H1 (cell line): ENCODE data around the gene HDAC2. TPM values are rescaled to one million over a fixed set of nuclear protein-coding genes. Genes with fewer than 3 reads are reported as not detected.

Source experiments
- CTCF ChIA-PET: fragments of 300-600 bp; sonication (Branson Sonifier 250); formaldehyde crosslinking; loops from one replicate; lab custom pipeline; 2021; ENCODE audit not compliant: partially characterized antibody; lab: Charles Lee
- POLR2A ChIA-PET: fragments of 300-600 bp; sonication (Branson Sonifier 250); formaldehyde crosslinking; loops from one replicate; lab custom pipeline; 2021; ENCODE audit warnings: inconsistent platforms; ENCODE audit not compliant: partially characterized antibody; lab: Charles Lee
- DNase-seq, 2 experiments: peaks; one replicate each; pipeline versions ENCODE4 v3.0.0 to v3.0.0-alpha.2; 2010 to 2022; ENCODE audit warnings: low spot score in 2 of 2, low read depth in 1 of 2, mixed read lengths in 1 of 2
- FAIRE-seq: peaks from 2 replicates; lab custom pipeline; 2011; peaks lifted over from hg19 to GRCh38; lab: Jason Lieb, UNC
- H2AFZ ChIP-seq: 2 replicates; pipeline ENCODE4 v1.8.1; 2012; ENCODE audit warnings: low read length, inconsistent platforms
- H2AK5ac ChIP-seq: 2 replicates; pipeline ENCODE4 v1.6.1; 2013; ENCODE audit warnings: low read depth, low read length
- H2BK120ac ChIP-seq: replicated peaks from 2 replicates; pipeline ENCODE3; 2013; ENCODE audit warnings: low read depth, low read length, inconsistent platforms
- H2BK12ac ChIP-seq: 2 replicates; pipeline ENCODE4 v1.6.1; 2013; ENCODE audit warnings: low read depth, low read length
- H2BK15ac ChIP-seq: 2 replicates; pipeline ENCODE4 v1.6.1; 2013; ENCODE audit warnings: low read length
- H2BK20ac ChIP-seq: 2 replicates; pipeline ENCODE4 v1.6.1; 2013; ENCODE audit warnings: low read length
- H2BK5ac ChIP-seq: 2 replicates; pipeline ENCODE4 v1.6.1; 2013; ENCODE audit warnings: low read depth, low read length
- H3K14ac ChIP-seq: 2 replicates; pipeline ENCODE4 v1.6.1; 2013; ENCODE audit warnings: inconsistent platforms; ENCODE audit not compliant: insufficient read length
- H3K18ac ChIP-seq: 2 replicates; pipeline ENCODE4 v1.6.1; 2013; ENCODE audit warnings: low read length; ENCODE audit errors: extremely low read depth
- H3K23ac ChIP-seq: 2 replicates; pipeline ENCODE4 v1.6.1; 2013; ENCODE audit warnings: inconsistent platforms; ENCODE audit not compliant: insufficient read length
- H3K23me2 ChIP-seq: 2 replicates; pipeline ENCODE4 v1.6.1; 2013; ENCODE audit warnings: low read depth, low read length
- H3K27ac ChIP-seq: 2 replicates; pipeline ENCODE4 v1.6.1; 2011; ENCODE audit warnings: low read depth, low read length, inconsistent platforms
- H3K27me3 ChIP-seq, 4 experiments: replicated peaks in 1 of 4; 1 replicate in 1 of 4; 2 replicates in 3 of 4; pipeline versions ENCODE4 v1.6.1 to v1.8.1; 2011 to 2013; ENCODE audit warnings: low read length in 3 of 4, mild to moderate bottlenecking in 3 of 4, inconsistent platforms in 2 of 4, mixed read lengths in 2 of 4, moderate library complexity in 1 of 4; ENCODE audit not compliant: control insufficient read depth in 3 of 4, insufficient read depth in 3 of 4; ENCODE audit errors: extremely low read depth in 1 of 4
- H3K36me3 ChIP-seq, 4 experiments: 2 replicates each; pipeline versions ENCODE4 v1.6.1 to v1.8.1; 2011 to 2013; ENCODE audit warnings: mild to moderate bottlenecking in 4 of 4, low read length in 3 of 4, moderate library complexity in 2 of 4, control low read depth in 1 of 4, inconsistent platforms in 1 of 4; ENCODE audit not compliant: insufficient read depth in 4 of 4, control insufficient read depth in 2 of 4
- H3K4ac ChIP-seq: replicated peaks from 2 replicates; pipeline ENCODE3; 2013; ENCODE audit warnings: low read length, low read depth, mixed read lengths, inconsistent platforms; ENCODE audit not compliant: insufficient read length
- H3K4me1 ChIP-seq, 4 experiments: replicated peaks in 1 of 4; 1 replicate in 1 of 4; 2 replicates in 3 of 4; pipeline versions ENCODE4 v1.6.1 to v1.8.1; 2011 to 2013; ENCODE audit warnings: low read length in 3 of 4, inconsistent platforms in 2 of 4, mixed read lengths in 1 of 4; ENCODE audit not compliant: insufficient read depth in 4 of 4, control insufficient read depth in 3 of 4
- H3K4me2 ChIP-seq, 2 experiments: 2 replicates each; pipeline versions ENCODE4 v1.6.1 to v1.8.1; 2011 to 2013; ENCODE audit warnings: low read depth in 2 of 2, low read length in 2 of 2, control low read depth in 1 of 2, inconsistent platforms in 1 of 2, mild to moderate bottlenecking in 1 of 2; ENCODE audit not compliant: insufficient read depth in 1 of 2
- H3K4me3 ChIP-seq, 4 experiments: fragments of 200-600, 300-600 bp in 1 of 4; sonication (generic), shearing (Covaris generic), sonication (Bioruptor Twin) in 1 of 4; 2 replicates each; pipeline versions ENCODE4 v1.5.1 to v1.8.1; 2011 to 2016; ENCODE audit warnings: low read length in 4 of 4, low read depth in 3 of 4, control low read depth in 2 of 4, inconsistent platforms in 2 of 4, mild to moderate bottlenecking in 2 of 4, mixed read lengths in 1 of 4, moderate library complexity in 1 of 4; ENCODE audit not compliant: insufficient read depth in 2 of 4; ENCODE audit errors: extremely low read depth in 1 of 4
- H3K56ac ChIP-seq: replicated peaks from 2 replicates; pipeline ENCODE3; 2013; ENCODE audit warnings: low read depth, mild to moderate bottlenecking, mixed read lengths, low read length, inconsistent platforms; ENCODE audit not compliant: insufficient read length
- H3K79me1 ChIP-seq: 2 replicates; pipeline ENCODE4 v1.6.1; 2013; ENCODE audit warnings: low read depth, low read length, control low read depth
- H3K79me2 ChIP-seq, 2 experiments: 2 replicates each; pipeline versions ENCODE4 v1.6.1 to v1.8.1; 2012 to 2013; ENCODE audit warnings: low read length in 2 of 2, mild to moderate bottlenecking in 2 of 2, inconsistent platforms in 1 of 2; ENCODE audit not compliant: insufficient read depth in 2 of 2, control insufficient read depth in 1 of 2
- H3K9ac ChIP-seq, 4 experiments: replicated peaks in 1 of 4; 1 replicate in 1 of 4; 2 replicates in 3 of 4; pipeline versions ENCODE4 v1.6.1 to v1.8.1; 2011 to 2013; ENCODE audit warnings: low read depth in 3 of 4, low read length in 3 of 4, control low read depth in 2 of 4, mild to moderate bottlenecking in 2 of 4, moderate library complexity in 2 of 4, inconsistent platforms in 1 of 4; ENCODE audit errors: extremely low read depth in 1 of 4
- H3K9me3 ChIP-seq, 2 experiments: 2 replicates each; pipeline versions ENCODE4 v1.6.1 to v1.8.1; 2012 to 2013; ENCODE audit warnings: mild to moderate bottlenecking in 2 of 2, moderate library complexity in 2 of 2, control low read depth in 1 of 2, inconsistent platforms in 1 of 2, low read depth in 1 of 2, low read length in 1 of 2, mixed read lengths in 1 of 2; ENCODE audit not compliant: insufficient read depth in 2 of 2
- H4K20me1 ChIP-seq, 2 experiments: replicated peaks in 1 of 2; 2 replicates each; pipeline versions ENCODE3 to v1.8.1; 2011 to 2013; ENCODE audit warnings: inconsistent platforms in 2 of 2, low read length in 2 of 2, mild to moderate bottlenecking in 1 of 2; ENCODE audit not compliant: insufficient read depth in 2 of 2, control insufficient read depth in 1 of 2
- H4K5ac ChIP-seq: 2 replicates; pipeline ENCODE4 v1.6.1; 2013; ENCODE audit warnings: low read length, low read depth, mixed read lengths, inconsistent platforms; ENCODE audit not compliant: insufficient read length
- H4K8ac ChIP-seq: 2 replicates; pipeline ENCODE4 v1.8.0; 2013; ENCODE audit warnings: mild to moderate bottlenecking, moderate library complexity, low read length, inconsistent platforms; ENCODE audit not compliant: insufficient read depth; ENCODE audit errors: extremely low read depth
- H4K91ac ChIP-seq: replicated peaks from 2 replicates; pipeline ENCODE3; 2013; ENCODE audit warnings: low read length, mixed read lengths, inconsistent platforms; ENCODE audit not compliant: insufficient read length
- CEBPB ChIP-seq: IDR thresholded peaks from 2 replicates; pipeline ENCODE4 v1.6.1; 2012; ENCODE audit warnings: low read depth, low read length
- EGR1 ChIP-seq: IDR thresholded peaks from 2 replicates; pipeline ENCODE4 v1.6.1; 2011; ENCODE audit warnings: low read depth, low read length, borderline replicate concordance
- FOSL1 ChIP-seq: IDR thresholded peaks from 2 replicates; pipeline ENCODE4 v1.6.1; 2011; ENCODE audit warnings: mild to moderate bottlenecking, low read depth, low read length, moderate library complexity; ENCODE audit not compliant: insufficient read depth
- KDM5A ChIP-seq: fragments of 200-600 bp; IDR thresholded peaks from 2 replicates; pipeline ENCODE4 v1.7.1; 2012; ENCODE audit warnings: mild to moderate bottlenecking, low read length, inconsistent platforms, mixed read lengths
- POLR2A ChIP-seq, 2 experiments: IDR thresholded peaks; 1 replicate in 1 of 2; 2 replicates in 1 of 2; pipeline ENCODE4 v1.6.1; 2011; ENCODE audit warnings: low read depth in 2 of 2, low read length in 2 of 2, mild to moderate bottlenecking in 2 of 2; ENCODE audit errors: control extremely low read depth in 1 of 2
- RAD21 ChIP-seq, 2 experiments: IDR thresholded peaks in 1 of 2; conservative IDR thresholded peaks in 1 of 2; 2 replicates each; pipeline ENCODE4 v1.6.1; 2011; ENCODE audit warnings: low read depth in 2 of 2, low read length in 2 of 2, improper control_type of control experiment in 1 of 2, inconsistent platforms in 1 of 2, mild to moderate bottlenecking in 1 of 2, moderate library complexity in 1 of 2
- WGBS, 2 experiments: shearing (Covaris generic) in 1 of 2; methylation state at CpG; one replicate each; pipeline versions ENCODE4 v1.1.6 to v1.1.7; 2013 to 2015; ENCODE audit warnings: low lambda C conversion rate in 2 of 2, mixed read lengths in 2 of 2, inconsistent platforms in 1 of 2, low coverage in 1 of 2, missing lambda C conversion rate in 1 of 2; ENCODE audit not compliant: insufficient replicate concordance in 2 of 2, insufficient coverage in 1 of 2, insufficient read length in 1 of 2; ENCODE audit errors: extremely low coverage in 1 of 2, missing lambda C conversion rate in 1 of 2; 5-methylcytosine and 5-hydroxymethylcytosine counted together
- polyA plus RNA-seq, 7 experiments: library from polyadenylated mRNA; depleted of rRNA in 3 of 7; stranded (reverse) in 5 of 7; unstranded in 2 of 7; fragments of >200 nt in 5 of 7; fragments of 200-250 nt in 2 of 7; gene quantifications; 1 replicate in 5 of 7; 2 replicates in 1 of 7; 4 replicates in 1 of 7; pipeline versions ENCODE4 v1.2.1 to v1.2.3, GENCODE V29; 2011 to 2013; ENCODE audit warnings: missing spikeins in 2 of 7, mixed read lengths in 2 of 7
- total RNA-seq: library from RNA; stranded (reverse); fragmentation: NEBNext Ultra II Directional; extraction: Animal tissue kit (Norgen Biotek cat#: 25700); gene quantifications from 2 replicates; pipeline ENCODE4 v1.2.1, GENCODE V29; 2021
- TF ChIP-seq, protein P1 (sequence below): IDR thresholded peaks from 2 replicates; pipeline ENCODE4 v1.6.1; 2012; ENCODE audit warnings: low read length, inconsistent platforms
- TF ChIP-seq, protein P2 (sequence below), 3 experiments: IDR thresholded peaks; 1 replicate in 2 of 3; 2 replicates in 1 of 3; pipeline versions ENCODE4 v1.5.1 to v1.6.1; 2011; ENCODE audit warnings: low read length in 3 of 3, mild to moderate bottlenecking in 3 of 3, inconsistent platforms in 2 of 3, low read depth in 1 of 3, moderate library complexity in 1 of 3; ENCODE audit not compliant: insufficient read depth in 1 of 3; ENCODE audit errors: control extremely low read depth in 1 of 3
- TF ChIP-seq, protein P3 (sequence below): IDR thresholded peaks from 2 replicates; pipeline ENCODE4 v1.6.1; 2012; ENCODE audit warnings: inconsistent platforms

The HDAC2 gene
- total and polyA plus RNA-seq, 2 of the 8 experiments (the other 6 are each of a cell fraction or from before 2014, with no cell fraction given), result 323 to 374 TPM

DNA sequence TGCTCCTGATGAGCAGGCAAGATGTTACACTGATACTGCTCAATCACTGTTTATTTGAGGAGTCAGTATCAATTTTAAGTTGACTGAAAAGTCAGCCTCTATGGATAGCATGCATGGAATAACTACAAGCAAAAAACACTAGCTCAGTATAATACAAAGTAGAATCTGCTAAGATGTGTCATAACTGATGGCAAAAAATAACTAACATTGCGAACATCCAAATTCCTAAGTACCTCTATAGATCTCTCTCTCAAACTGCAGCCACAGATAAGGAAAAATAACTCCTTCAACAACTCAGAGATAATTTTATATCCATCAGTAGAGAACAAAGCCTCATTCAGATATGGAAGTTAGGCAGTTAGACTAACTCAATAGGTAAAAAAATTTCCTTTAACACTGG is 16.3 kb downstream of the HDAC2 start:
- Histone ChIP-seq H4K20me1 (peaks cover 0 to 5% of the 10 kb centered on the region in 2 experiments), H3K23ac (no peak overlapping the region), H3K27me3 (no peaks in the 10 kb centered on the region), H3K4me3 (no peak overlapping the region), H3K4me1 (peaks cover 0 to under 1% (median 0%) of the 10 kb centered on the region in 4 experiments; a peak in 1 of 7 replicates), H3K18ac (no peak overlapping the region), H3K56ac (no peak overlapping the region), H3K4ac (no peak overlapping the region), H2BK20ac (no peak overlapping the region), H2BK12ac (no peak overlapping the region), H2BK5ac (no peak overlapping the region), H3K23me2 (no peaks in the 10 kb centered on the region), H3K79me1 (0 out of 2 replicates have a peak, but pooled peaks cover 3% of the 10 kb centered on the region), H3K36me3 (peaks cover 4 to 92% (median 44%) of the 10 kb centered on the region in 4 experiments; a peak in 6 of 8 replicates), H4K5ac (no peak overlapping the region), H4K91ac (no peak overlapping the region), H2AFZ (no peak overlapping the region), H3K27ac (no peak overlapping the region), H2BK120ac (no peak overlapping the region), H3K4me2 (no peak overlapping the region), H2BK15ac (no peak overlapping the region), H3K14ac (no peak overlapping the region), H2AK5ac (no peak overlapping the region), H4K8ac (no peak overlapping the region), H3K9ac (no peak overlapping the region), H3K79me2 (peaks cover 0 to 75% of the 10 kb centered on the region in 2 experiments; a peak in 2 of 4 replicates), H3K9me3 (no peaks in the 10 kb centered on the region)
- FAIRE-seq (no peak), DNase-seq (no peak)
- POLR2A ChIA-PET, result interaction anchor here (6.1 kb wide), 1 partner anchor 15 kb away, joined by 26 read pairs; the partner anchor contains the start of gene HDAC2
- CTCF ChIA-PET, result no interaction called here
- WGBS, 2 experiments, result 89% methylated on average over 1 of the region's 1 CpG; no CpG with 5 or more reads in 1 of the 2 experiments
- TF ChIP-seq FOSL1, result no peak
- TF ChIP-seq POLR2A (IDR thresholded peaks at IDR 0.05; ENCODE audit: control extremely low read depth in 1 of 2, low read depth in 2 of 2, low read length in 2 of 2), result no peak
- TF ChIP-seq KDM5A, result no peak
- TF ChIP-seq, protein P1, sequence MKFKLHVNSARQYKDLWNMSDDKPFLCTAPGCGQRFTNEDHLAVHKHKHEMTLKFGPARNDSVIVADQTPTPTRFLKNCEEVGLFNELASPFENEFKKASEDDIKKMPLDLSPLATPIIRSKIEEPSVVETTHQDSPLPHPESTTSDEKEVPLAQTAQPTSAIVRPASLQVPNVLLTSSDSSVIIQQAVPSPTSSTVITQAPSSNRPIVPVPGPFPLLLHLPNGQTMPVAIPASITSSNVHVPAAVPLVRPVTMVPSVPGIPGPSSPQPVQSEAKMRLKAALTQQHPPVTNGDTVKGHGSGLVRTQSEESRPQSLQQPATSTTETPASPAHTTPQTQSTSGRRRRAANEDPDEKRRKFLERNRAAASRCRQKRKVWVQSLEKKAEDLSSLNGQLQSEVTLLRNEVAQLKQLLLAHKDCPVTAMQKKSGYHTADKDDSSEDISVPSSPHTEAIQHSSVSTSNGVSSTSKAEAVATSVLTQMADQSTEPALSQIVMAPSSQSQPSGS, result no peak
- TF ChIP-seq, protein P2, sequence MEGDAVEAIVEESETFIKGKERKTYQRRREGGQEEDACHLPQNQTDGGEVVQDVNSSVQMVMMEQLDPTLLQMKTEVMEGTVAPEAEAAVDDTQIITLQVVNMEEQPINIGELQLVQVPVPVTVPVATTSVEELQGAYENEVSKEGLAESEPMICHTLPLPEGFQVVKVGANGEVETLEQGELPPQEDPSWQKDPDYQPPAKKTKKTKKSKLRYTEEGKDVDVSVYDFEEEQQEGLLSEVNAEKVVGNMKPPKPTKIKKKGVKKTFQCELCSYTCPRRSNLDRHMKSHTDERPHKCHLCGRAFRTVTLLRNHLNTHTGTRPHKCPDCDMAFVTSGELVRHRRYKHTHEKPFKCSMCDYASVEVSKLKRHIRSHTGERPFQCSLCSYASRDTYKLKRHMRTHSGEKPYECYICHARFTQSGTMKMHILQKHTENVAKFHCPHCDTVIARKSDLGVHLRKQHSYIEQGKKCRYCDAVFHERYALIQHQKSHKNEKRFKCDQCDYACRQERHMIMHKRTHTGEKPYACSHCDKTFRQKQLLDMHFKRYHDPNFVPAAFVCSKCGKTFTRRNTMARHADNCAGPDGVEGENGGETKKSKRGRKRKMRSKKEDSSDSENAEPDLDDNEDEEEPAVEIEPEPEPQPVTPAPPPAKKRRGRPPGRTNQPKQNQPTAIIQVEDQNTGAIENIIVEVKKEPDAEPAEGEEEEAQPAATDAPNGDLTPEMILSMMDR (IDR thresholded peaks at IDR 0.05; ENCODE audit: control extremely low read depth in 1 of 3, insufficient read depth in 1 of 3, low read depth in 1 of 3, low read length in 3 of 3), result no peak
- no peak for TF ChIP-seq EGR1
- TF ChIP-seq, protein P3, sequence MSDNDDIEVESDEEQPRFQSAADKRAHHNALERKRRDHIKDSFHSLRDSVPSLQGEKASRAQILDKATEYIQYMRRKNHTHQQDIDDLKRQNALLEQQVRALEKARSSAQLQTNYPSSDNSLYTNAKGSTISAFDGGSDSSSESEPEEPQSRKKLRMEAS, result no peak
- no peak for TF ChIP-seq CEBPB
- TF ChIP-seq RAD21 (IDR thresholded peaks at IDR 0.05 in 1 of 2, conservative IDR thresholded peaks at IDR 0.05 in 1 of 2; ENCODE audit: low read depth in 2 of 2, low read length in 2 of 2), result no peak
